Keratinocyte (primary cell): ENCODE results near the gene TMPRSS2. TPM values are rescaled to one million over a fixed set of nuclear protein-coding genes. Genes with fewer than 3 reads are reported as not detected.

Source experiments
- DNase-seq: peaks from one replicate; pipeline ENCODE4 v3.0.0-alpha.2; 2011; ENCODE audit warnings: low read depth, missing footprints, low spot score
- FAIRE-seq: peaks from 2 replicates; lab custom pipeline; 2011; peaks lifted over from hg19 to GRCh38; lab: Jason Lieb, UNC
- H2AFZ ChIP-seq: 2 replicates; pipeline ENCODE4 v1.6.0; 2012; ENCODE audit warnings: low read length, control low read depth, inconsistent platforms; ENCODE audit not compliant: control insufficient read depth
- H3K27ac ChIP-seq: 2 replicates; pipeline ENCODE4 v1.5.1; 2011; ENCODE audit warnings: low read length; ENCODE audit not compliant: control insufficient read depth, insufficient read depth
- H3K27me3 ChIP-seq: 3 replicates; pipeline ENCODE4 v1.6.0; 2011; ENCODE audit warnings: low read length; ENCODE audit not compliant: control insufficient read depth, insufficient read depth; ENCODE audit errors: extremely low read depth
- H3K36me3 ChIP-seq, 2 experiments: 2 replicates in 1 of 2; 3 replicates in 1 of 2; pipeline ENCODE4 v1.5.1; 2011; ENCODE audit warnings: low read length in 2 of 2, mild to moderate bottlenecking in 1 of 2; ENCODE audit not compliant: control insufficient read depth in 2 of 2, insufficient read depth in 2 of 2; ENCODE audit errors: extremely low read depth in 1 of 2
- H3K4me1 ChIP-seq: 3 replicates; pipeline ENCODE4 v1.5.1; 2011; ENCODE audit warnings: low read length; ENCODE audit not compliant: control insufficient read depth, insufficient read depth; ENCODE audit errors: extremely low read depth
- H3K4me2 ChIP-seq: 3 replicates; pipeline ENCODE4 v1.6.0; 2011; ENCODE audit warnings: low read depth, low read length; ENCODE audit not compliant: control insufficient read depth, insufficient read depth; ENCODE audit errors: extremely low read depth
- H3K4me3 ChIP-seq, 3 experiments: fragments of 200-600 bp in 1 of 3; sonication (generic) in 1 of 3; 2 replicates in 2 of 3; 3 replicates in 1 of 3; pipeline ENCODE4 v1.5.1; 2011 to 2016; ENCODE audit warnings: low read length in 3 of 3, mild to moderate bottlenecking in 3 of 3, control low read depth in 2 of 3, inconsistent platforms in 1 of 3, low read depth in 1 of 3, mixed read lengths in 1 of 3, mixed run types in 1 of 3, moderate library complexity in 1 of 3; ENCODE audit not compliant: control insufficient read depth in 2 of 3, insufficient read depth in 2 of 3; ENCODE audit errors: extremely low read depth in 1 of 3
- H3K79me2 ChIP-seq: 2 replicates; pipeline ENCODE4 v1.6.0; 2012; ENCODE audit warnings: low read length; ENCODE audit not compliant: control insufficient read depth, insufficient read depth
- H3K9ac ChIP-seq: 3 replicates; pipeline ENCODE4 v1.6.0; 2011; ENCODE audit warnings: low read length; ENCODE audit not compliant: control insufficient read depth, insufficient read depth; ENCODE audit errors: extremely low read depth
- H3K9me1 ChIP-seq: 3 replicates; pipeline ENCODE4 v1.6.0; 2011; ENCODE audit warnings: low read length; ENCODE audit not compliant: control insufficient read depth, insufficient read depth; ENCODE audit errors: extremely low read depth
- H3K9me3 ChIP-seq: 2 replicates; pipeline ENCODE4 v1.5.1; 2012; ENCODE audit warnings: low read depth, low read length; ENCODE audit not compliant: control insufficient read depth
- H4K20me1 ChIP-seq: 3 replicates; pipeline ENCODE4 v1.6.0; 2011; ENCODE audit warnings: low read length; ENCODE audit not compliant: control insufficient read depth, insufficient read depth; ENCODE audit errors: extremely low read depth
- CTCF ChIP-seq, 3 experiments: IDR thresholded peaks in 1 of 3; conservative IDR thresholded peaks in 1 of 3; optimal IDR thresholded peaks in 1 of 3; 2 replicates in 2 of 3; 3 replicates in 1 of 3; pipeline versions ENCODE3 to v1.5.1; 2011; ENCODE audit warnings: low read length in 3 of 3, mild to moderate bottlenecking in 3 of 3, moderate library complexity in 2 of 3, control low read depth in 1 of 3, inconsistent platforms in 1 of 3; ENCODE audit not compliant: insufficient read depth in 2 of 3; ENCODE audit errors: extremely low read depth in 1 of 3
- EZH2 ChIP-seq: IDR thresholded peaks from one replicate; pipeline ENCODE4 v1.6.1; 2012; ENCODE audit warnings: inconsistent platforms, mild to moderate bottlenecking, low read length, moderate library complexity
- dilution Hi-C: fragments of 300-500 bp; cut with MboI; formaldehyde crosslinking; loops from one replicate; pipeline ENCODE4 v1.7.0; 2020; ENCODE audit warnings: low sequenced_read_pairs; ENCODE audit not compliant: extremely low pct_ligation_motif_present
- polyA plus RNA-seq, 5 experiments: library from polyadenylated mRNA; depleted of rRNA in 3 of 5; stranded (reverse) in 3 of 5; stranded (forward) in 1 of 5; unstranded in 1 of 5; fragments of >200 nt; gene quantifications; 1 replicate in 1 of 5; 2 replicates in 3 of 5; 3 replicates in 1 of 5; pipeline versions ENCODE4 v1.2.1 to v1.2.3, GENCODE V29; 2011 to 2012; ENCODE audit warnings: missing spikeins in 2 of 5, low read depth in 1 of 5, low replicate concordance in 1 of 5

The TMPRSS2 gene
- polyA plus RNA-seq, 1 donor (not counting 4 experiments of a cell fraction or from before 2014, with no cell fraction given) = not detected

DNA sequence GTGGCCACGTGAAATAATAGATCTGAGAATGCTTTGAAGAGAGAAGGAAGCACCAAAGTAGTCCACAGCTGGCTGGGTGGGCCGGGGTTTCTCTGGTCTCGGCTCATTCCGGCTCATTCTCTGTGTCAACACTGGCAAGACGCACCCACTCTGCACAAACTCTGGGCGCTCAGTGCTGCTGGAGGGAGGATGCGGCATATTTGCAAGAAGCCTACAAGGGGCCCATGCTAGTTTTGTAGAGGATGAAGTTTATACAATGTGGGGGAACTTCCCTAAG is 28.8 kb upstream of the TMPRSS2 start:
- no peak overlapping the region for H3K27ac ChIP-seq
- dilution Hi-C loops = no loop called here

DNA sequence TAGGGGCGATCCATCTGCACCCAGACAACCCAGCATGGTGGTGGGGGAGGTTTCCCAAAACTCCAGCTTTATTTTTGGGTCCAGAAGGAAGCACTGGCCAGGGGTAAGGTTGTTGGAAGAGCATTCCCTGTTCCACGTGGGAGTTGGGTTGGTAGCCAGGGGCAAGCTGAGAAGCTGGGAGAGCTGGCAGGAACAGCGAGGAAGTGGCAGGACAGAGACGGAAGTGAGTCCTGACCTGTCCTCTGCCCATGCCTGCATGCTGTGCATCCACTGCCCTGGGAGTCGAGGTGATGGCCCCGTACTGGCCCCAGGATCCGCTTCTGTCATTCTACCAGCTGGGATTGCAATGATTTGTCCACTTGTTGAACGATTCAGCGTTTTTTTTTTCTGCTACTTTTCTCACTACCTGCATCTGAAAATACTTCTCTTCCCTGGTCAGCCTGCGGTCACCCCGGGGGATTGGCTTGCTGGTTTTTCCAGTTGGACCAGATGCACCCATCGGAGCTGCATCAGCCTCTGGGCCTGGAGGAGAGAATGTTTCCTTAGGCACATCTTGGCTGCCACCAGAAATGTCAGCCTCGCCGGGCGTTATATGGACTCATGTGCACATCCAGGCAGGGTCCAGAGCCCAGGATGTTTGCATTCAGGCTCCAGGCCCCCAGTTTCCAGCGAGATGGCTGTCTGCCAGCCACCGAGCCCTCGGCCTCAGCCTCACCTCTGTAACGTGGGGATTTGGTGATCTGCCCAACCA is 28.3 kb upstream of the TMPRSS2 start:
- no peak for TF ChIP-seq EZH2
- TF ChIP-seq CTCF (optimal IDR thresholded peaks at IDR 0.05 in 1 of 3, IDR thresholded peaks at IDR 0.05 in 1 of 3, conservative IDR thresholded peaks at IDR 0.05 in 1 of 3; ENCODE audit: extremely low read depth in 1 of 3, insufficient read depth in 2 of 3, low read length in 3 of 3) = no peak
- H3K9me3 ChIP-seq = no peaks in the 10 kb centered on the region
- no peaks in the 10 kb centered on the region for H4K20me1 ChIP-seq
- no peak overlapping the region for H2AFZ ChIP-seq
- H3K79me2 ChIP-seq = no peaks in the 10 kb centered on the region
- no peaks in the 10 kb centered on the region for H3K36me3 ChIP-seq
- peaks cover 6% of the 10 kb centered on the region for H3K4me1 ChIP-seq
- H3K27ac ChIP-seq = no peak overlapping the region
- no peak for FAIRE-seq
- H3K27me3 ChIP-seq = peaks cover 28% of the 10 kb centered on the region
- no peak overlapping the region for H3K9ac ChIP-seq
- DNase-seq = no peak
- dilution Hi-C loops = no loop called here
- no peak overlapping the region for H3K4me3 ChIP-seq
- H3K9me1 ChIP-seq = no peaks in the 10 kb centered on the region
- no peak overlapping the region for H3K4me2 ChIP-seq

More for the DNA sequence above, 28.8 kb upstream of the TMPRSS2 start:
- Histone ChIP-seq H3K4me1 (peaks cover 6% of the 10 kb centered on the region), H2AFZ (no peak overlapping the region), H3K4me2 (no peak overlapping the region), H4K20me1 (no peaks in the 10 kb centered on the region), H3K36me3 (no peaks in the 10 kb centered on the region), H3K79me2 (no peaks in the 10 kb centered on the region), H3K9me1 (no peaks in the 10 kb centered on the region), H3K4me3 (no peak overlapping the region), H3K9me3 (no peaks in the 10 kb centered on the region), H3K27me3 (peaks cover 28% of the 10 kb centered on the region), H3K9ac (no peak overlapping the region)
- DNase-seq = no peak
- no peak for TF ChIP-seq CTCF (optimal IDR thresholded peaks at IDR 0.05 in 1 of 3, IDR thresholded peaks at IDR 0.05 in 1 of 3, conservative IDR thresholded peaks at IDR 0.05 in 1 of 3; ENCODE audit: extremely low read depth in 1 of 3, insufficient read depth in 2 of 3, low read length in 3 of 3)
- TF ChIP-seq EZH2 = no peak
- FAIRE-seq = no peak
